H1 (cell line): Measurements from ENCODE around the gene NEB. TPM values are rescaled to one million over a fixed set of nuclear protein-coding genes. Genes with fewer than 3 reads are reported as not detected.

Experiments
- FOSL1 ChIP-seq: IDR thresholded peaks from 2 replicates; pipeline ENCODE4 v1.6.1; 2011; ENCODE audit warnings: mild to moderate bottlenecking, low read depth, low read length, moderate library complexity; ENCODE audit not compliant: insufficient read depth
- JUN ChIP-seq: IDR thresholded peaks from 2 replicates; pipeline ENCODE4 v1.6.1; 2011; ENCODE audit warnings: low read depth, mild to moderate bottlenecking, improper control_type of control experiment, low read length
- JUND ChIP-seq: IDR thresholded peaks from 2 replicates; pipeline ENCODE4 v1.6.1; 2011; ENCODE audit warnings: mild to moderate bottlenecking, improper control_type of control experiment, low read length
- POLR2A ChIP-seq, 2 experiments: IDR thresholded peaks; 1 replicate in 1 of 2; 2 replicates in 1 of 2; pipeline ENCODE4 v1.6.1; 2011; ENCODE audit warnings: low read depth in 2 of 2, low read length in 2 of 2, mild to moderate bottlenecking in 2 of 2; ENCODE audit errors: control extremely low read depth in 1 of 2
- SP1 ChIP-seq: IDR thresholded peaks from 2 replicates; pipeline ENCODE4 v1.6.1; 2011; ENCODE audit warnings: low read depth, low read length
- polyA plus RNA-seq, 7 experiments: library from polyadenylated mRNA; depleted of rRNA in 3 of 7; stranded (reverse) in 5 of 7; unstranded in 2 of 7; fragments of >200 nt in 5 of 7; fragments of 200-250 nt in 2 of 7; gene quantifications; 1 replicate in 5 of 7; 2 replicates in 1 of 7; 4 replicates in 1 of 7; pipeline versions ENCODE4 v1.2.1 to v1.2.3, GENCODE V29; 2011 to 2013; ENCODE audit warnings: missing spikeins in 2 of 7, mixed read lengths in 2 of 7
- total RNA-seq: library from RNA; stranded (reverse); fragmentation: NEBNext Ultra II Directional; extraction: Animal tissue kit (Norgen Biotek cat#: 25700); gene quantifications from 2 replicates; pipeline ENCODE4 v1.2.1, GENCODE V29; 2021

NEB gene
- total and polyA plus RNA-seq, 2 of the 8 experiments (the other 6 are each of a cell fraction or from before 2014, with no cell fraction given), result 1.4 to 2.5 TPM

DNA sequence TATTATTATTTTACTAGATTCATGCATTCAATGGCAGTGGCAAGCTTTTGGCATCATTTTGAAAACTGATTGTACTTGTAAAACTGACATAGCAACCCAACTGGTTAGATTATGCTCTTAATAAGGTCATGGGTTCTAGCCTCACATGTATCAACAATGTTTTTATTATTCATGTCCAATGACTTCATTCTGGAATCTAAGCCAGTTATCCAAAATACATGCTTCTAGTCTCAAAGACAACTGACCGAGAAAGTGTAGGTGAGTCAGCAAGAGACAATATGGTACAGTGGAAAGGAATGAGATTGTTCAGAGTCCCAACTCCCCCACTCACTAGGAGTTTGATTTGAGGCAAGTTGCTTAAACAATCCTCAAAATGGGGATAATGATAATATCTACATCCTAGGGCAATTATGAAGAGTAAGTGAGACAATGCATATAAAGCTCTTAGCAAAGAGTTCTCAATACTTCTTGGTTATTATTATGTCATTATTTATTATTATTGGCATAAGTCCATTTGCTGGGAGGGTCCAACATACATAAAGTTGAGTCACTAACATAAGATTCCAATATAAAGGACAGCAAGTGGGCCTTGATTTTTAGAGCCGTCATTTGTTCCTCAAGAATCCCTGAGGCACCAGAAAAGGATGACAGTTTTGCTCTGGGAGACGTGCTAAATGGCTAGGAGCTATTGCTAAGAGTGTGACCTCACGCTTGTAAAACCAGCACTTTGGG lies 99.4 kb downstream of the NEB start (continued):
- TF ChIP-seq JUN (no peak), FOSL1 (no peak), JUND (no peak), SP1 (no peak), POLR2A (IDR thresholded peaks at IDR 0.05; ENCODE audit: control extremely low read depth in 1 of 2, low read depth in 2 of 2, low read length in 2 of 2) (no peak)
- TF ChIP-seq, all 59 proteins: peak for 0
